BLaER1 (cell line): ENCODE results near the gene SPAM1.

Experiments
- H3K27ac ChIP-seq: shearing (Covaris generic); formaldehyde crosslinking; 2 replicates; pipeline ENCODE4 v1.8.1; 2022
- H3K27me3 ChIP-seq: shearing (Covaris generic); formaldehyde crosslinking; 2 replicates; pipeline ENCODE4 v1.8.1; 2022
- H3K36me3 ChIP-seq: shearing (Covaris generic); formaldehyde crosslinking; 2 replicates; pipeline ENCODE4 v1.8.1; 2022
- H3K4me1 ChIP-seq: shearing (Covaris generic); formaldehyde crosslinking; 2 replicates; pipeline ENCODE4 v1.8.1; 2022
- H3K4me2 ChIP-seq: shearing (Covaris generic); formaldehyde crosslinking; 2 replicates; pipeline ENCODE4 v1.8.1; 2022
- H3K4me3 ChIP-seq: shearing (Covaris generic); formaldehyde crosslinking; 2 replicates; pipeline ENCODE4 v1.8.1; 2022
- H3K9ac ChIP-seq: shearing (Covaris generic); formaldehyde crosslinking; 2 replicates; pipeline ENCODE4 v1.8.1; 2022
- H3K9me3 ChIP-seq: shearing (Covaris generic); formaldehyde crosslinking; 2 replicates; pipeline ENCODE4 v1.8.1; 2022
- H4K20me1 ChIP-seq: shearing (Covaris generic); formaldehyde crosslinking; 2 replicates; pipeline ENCODE4 v1.8.1; 2022
- Cebpa-rat ChIP-seq: shearing (Covaris generic); IDR thresholded peaks from 2 replicates; pipeline ENCODE4 v1.8.1; 2022

The SPAM1 gene

GRCh38 chr7:123945938-123946337, 20.9 kb downstream of the SPAM1 start:
- Histone ChIP-seq H3K36me3 (no peaks in the 10 kb centered on the region), H3K4me3 (no peak overlapping the region), H3K4me2 (no peak overlapping the region), H3K27ac (no peak overlapping the region), H3K27me3 (no peaks in the 10 kb centered on the region), H4K20me1 (no peaks in the 10 kb centered on the region), H3K4me1 (no peaks in the 10 kb centered on the region), H3K9ac (no peak overlapping the region), H3K9me3 (no peaks in the 10 kb centered on the region)
- TF ChIP-seq Cebpa-rat: no peak

- H4K20me1 ChIP-seq: no peaks in the 10 kb centered on the region
- H3K36me3 ChIP-seq: no peaks in the 10 kb centered on the region
- no peak overlapping the region for H3K4me2 ChIP-seq
- no peak for TF ChIP-seq Cebpa-rat
- H3K4me3 ChIP-seq: no peak overlapping the region
- H3K27me3 ChIP-seq: no peaks in the 10 kb centered on the region
- no peak overlapping the region for H3K27ac ChIP-seq
- no peaks in the 10 kb centered on the region for H3K9me3 ChIP-seq
- H3K4me1 ChIP-seq: no peaks in the 10 kb centered on the region
- H3K9ac ChIP-seq: no peak overlapping the region
These were observed 23.1 kb downstream of the SPAM1 start for GRCh38 chr7:123948136-123948535.

DNA sequence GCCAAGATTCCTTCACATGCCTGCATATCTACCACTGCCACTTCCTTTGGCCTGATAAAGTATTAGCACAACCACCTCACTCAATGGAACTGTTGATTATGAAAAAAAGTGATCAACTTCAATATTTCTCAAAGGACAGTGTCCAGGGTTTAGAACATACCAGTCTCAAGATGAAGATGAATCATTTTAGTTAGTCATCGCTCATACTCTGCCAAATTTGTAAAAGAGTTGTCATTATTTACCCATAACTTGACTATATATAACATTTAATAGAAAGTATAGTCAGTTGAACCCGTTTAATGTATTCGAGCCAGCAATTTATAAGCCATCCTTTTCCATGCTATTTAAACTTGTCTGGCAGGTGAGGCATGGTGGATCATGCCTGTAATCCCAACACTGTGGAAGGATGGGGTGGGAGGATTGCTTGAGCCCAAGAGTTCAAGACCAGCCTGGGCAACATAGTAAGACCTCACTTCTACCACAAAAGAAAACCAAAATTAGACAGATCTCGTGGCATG, 33.2 kb downstream of the SPAM1 start:
- Histone ChIP-seq H3K4me1 (no peaks in the 10 kb centered on the region), H3K27ac (no peak overlapping the region), H3K4me3 (no peak overlapping the region), H3K27me3 (no peaks in the 10 kb centered on the region), H3K4me2 (no peak overlapping the region), H4K20me1 (no peaks in the 10 kb centered on the region), H3K9me3 (no peaks in the 10 kb centered on the region), H3K9ac (no peak overlapping the region), H3K36me3 (no peaks in the 10 kb centered on the region)
- TF ChIP-seq Cebpa-rat: no peak

DNA sequence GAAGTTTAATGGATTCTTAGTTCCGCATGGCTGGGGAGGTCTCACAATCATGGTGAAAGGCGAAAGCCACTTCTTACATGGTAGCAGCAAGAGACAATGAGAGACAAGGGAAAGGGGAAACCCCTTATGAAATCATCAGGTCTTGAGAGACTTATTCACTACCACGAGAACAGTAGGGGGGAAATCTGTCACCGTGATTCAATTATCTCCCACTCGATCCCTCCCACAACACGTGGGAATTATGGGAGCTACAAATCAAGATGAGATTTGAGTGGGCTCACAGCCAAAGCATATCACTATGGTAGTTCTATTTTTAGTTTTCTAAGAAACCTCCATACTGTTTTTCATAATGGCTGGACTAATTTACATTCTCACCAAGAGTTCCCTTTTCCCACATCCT, 36.7 kb downstream of the SPAM1 start:
- no peaks in the 10 kb centered on the region for H3K4me1 ChIP-seq
- no peaks in the 10 kb centered on the region for H4K20me1 ChIP-seq
- no peaks in the 10 kb centered on the region for H3K36me3 ChIP-seq
- H3K27me3 ChIP-seq: no peaks in the 10 kb centered on the region
- no peaks in the 10 kb centered on the region for H3K9me3 ChIP-seq
- H3K9ac ChIP-seq: no peak overlapping the region
- no peak overlapping the region for H3K4me3 ChIP-seq
- H3K27ac ChIP-seq: no peak overlapping the region
- no peak overlapping the region for H3K4me2 ChIP-seq
- no peak for TF ChIP-seq Cebpa-rat

DNA sequence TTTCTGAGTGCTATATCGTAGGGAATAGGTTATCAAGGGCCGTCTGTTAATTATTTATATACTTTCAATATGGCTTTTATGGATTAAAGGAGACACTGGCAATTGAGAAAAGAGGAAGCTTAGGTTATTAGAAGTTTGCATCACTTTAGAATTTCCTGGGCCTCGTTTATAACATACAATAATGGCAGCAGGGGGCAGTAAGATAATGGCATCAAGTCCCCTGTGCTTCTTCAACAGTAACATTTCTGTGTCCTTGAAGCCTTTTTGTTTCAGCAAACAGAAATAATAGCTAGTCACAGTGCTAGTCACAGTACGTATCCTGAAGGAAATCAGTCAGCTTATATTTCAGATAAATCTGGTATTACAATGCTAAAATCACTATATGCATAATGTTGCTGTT, 41.9 kb downstream of the SPAM1 start:
- H3K27me3 ChIP-seq: no peaks in the 10 kb centered on the region
- no peak overlapping the region for H3K4me3 ChIP-seq
- no peak for TF ChIP-seq Cebpa-rat
- H3K4me2 ChIP-seq: no peak overlapping the region
- no peaks in the 10 kb centered on the region for H3K4me1 ChIP-seq
- no peak overlapping the region for H3K27ac ChIP-seq
- H3K9ac ChIP-seq: no peak overlapping the region
- no peaks in the 10 kb centered on the region for H4K20me1 ChIP-seq
- no peaks in the 10 kb centered on the region for H3K9me3 ChIP-seq
- no peaks in the 10 kb centered on the region for H3K36me3 ChIP-seq

DNA sequence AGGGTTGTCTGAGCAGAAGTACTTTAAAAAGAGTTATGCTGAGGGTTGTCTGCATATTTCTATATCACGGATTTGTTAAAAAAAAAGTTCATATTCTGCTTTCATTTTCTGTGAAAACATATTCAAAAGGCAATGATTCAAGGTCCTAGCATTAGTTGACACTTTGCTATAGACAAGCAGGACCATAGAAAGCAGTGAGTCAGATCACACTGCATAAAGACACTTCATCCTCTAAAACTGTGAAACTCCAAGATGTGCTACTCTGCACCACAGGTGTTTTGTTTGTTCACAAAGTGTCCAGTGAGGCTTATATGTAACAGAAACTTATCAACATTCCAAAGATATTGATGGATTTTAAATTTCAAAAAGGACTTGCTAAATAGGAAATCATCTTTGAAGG, 47.0 kb downstream of the SPAM1 start:
- Histone ChIP-seq H3K4me2 (no peak overlapping the region), H3K9me3 (no peaks in the 10 kb centered on the region), H3K27me3 (no peaks in the 10 kb centered on the region), H3K36me3 (no peaks in the 10 kb centered on the region), H3K4me3 (no peak overlapping the region), H3K4me1 (no peaks in the 10 kb centered on the region), H3K9ac (no peak overlapping the region), H3K27ac (no peak overlapping the region), H4K20me1 (no peaks in the 10 kb centered on the region)
- TF ChIP-seq Cebpa-rat: no peak

- Histone ChIP-seq H3K27ac (no peak overlapping the region), H3K9me3 (no peaks in the 10 kb centered on the region), H3K4me3 (no peak overlapping the region), H4K20me1 (no peaks in the 10 kb centered on the region), H3K27me3 (no peaks in the 10 kb centered on the region), H3K4me2 (no peak overlapping the region), H3K9ac (no peak overlapping the region), H3K36me3 (no peaks in the 10 kb centered on the region), H3K4me1 (no peaks in the 10 kb centered on the region)
- TF ChIP-seq Cebpa-rat: no peak
These were observed 47.8 kb downstream of the SPAM1 start for GRCh38 chr7:123972831-123973230.

DNA sequence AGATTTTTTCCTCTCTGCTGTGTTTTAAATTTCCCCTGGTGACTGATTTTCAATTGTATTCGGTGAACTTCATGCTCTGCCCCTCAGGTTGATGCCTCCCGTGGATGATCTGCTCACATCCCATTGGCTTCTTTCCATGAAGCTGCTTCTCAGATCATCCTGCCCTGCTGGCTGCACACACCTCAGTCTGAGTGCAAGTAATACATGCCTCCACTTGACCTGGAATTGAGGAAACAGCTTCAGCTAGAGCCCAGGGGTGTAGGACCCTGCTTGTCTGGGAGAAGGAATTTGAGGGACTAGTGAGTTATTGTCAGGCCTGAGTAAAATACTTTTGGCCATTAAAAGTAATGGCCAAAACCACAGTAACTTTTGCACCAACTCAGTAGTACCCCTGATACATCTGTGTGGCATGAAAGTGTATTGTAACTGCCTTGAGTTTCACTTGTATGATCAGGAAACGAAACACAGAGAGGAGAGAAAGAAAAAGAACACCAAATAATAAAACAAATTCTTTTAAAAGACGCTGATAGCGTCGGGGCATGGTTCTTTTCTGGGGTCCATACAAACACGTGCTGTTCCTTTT, 49.4 kb downstream of the SPAM1 start:
- Histone ChIP-seq H3K9me3 (no peaks in the 10 kb centered on the region), H3K4me1 (no peaks in the 10 kb centered on the region), H3K36me3 (no peaks in the 10 kb centered on the region), H3K9ac (no peak overlapping the region), H3K27ac (no peak overlapping the region), H3K4me2 (no peak overlapping the region), H3K4me3 (no peak overlapping the region), H4K20me1 (no peaks in the 10 kb centered on the region), H3K27me3 (no peaks in the 10 kb centered on the region)
- TF ChIP-seq Cebpa-rat: no peak

DNA sequence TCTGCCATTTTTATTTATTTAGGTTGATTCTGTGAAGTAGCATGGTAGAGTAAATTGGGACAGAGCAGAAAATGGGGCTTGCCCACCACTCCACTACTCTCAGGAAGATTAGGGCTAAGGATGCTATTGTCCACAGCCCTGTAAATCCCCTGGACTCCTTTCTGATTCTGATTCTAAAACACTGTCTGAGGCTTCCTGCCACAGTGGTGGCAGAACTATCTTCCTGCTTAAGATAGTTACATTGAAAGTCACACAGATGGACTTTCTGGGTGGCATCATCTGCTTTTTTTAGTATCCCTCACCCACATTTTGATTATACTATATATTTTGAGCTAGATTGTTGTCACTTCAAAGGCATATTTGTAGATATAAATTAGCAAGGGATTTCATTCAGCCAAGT, 50.0 kb downstream of the SPAM1 start:
- H3K4me3 ChIP-seq: no peak overlapping the region
- no peak for TF ChIP-seq Cebpa-rat
- H3K4me2 ChIP-seq: no peak overlapping the region
- no peaks in the 10 kb centered on the region for H3K9me3 ChIP-seq
- H3K4me1 ChIP-seq: no peaks in the 10 kb centered on the region
- H3K9ac ChIP-seq: no peak overlapping the region
- H3K36me3 ChIP-seq: no peaks in the 10 kb centered on the region
- H4K20me1 ChIP-seq: no peaks in the 10 kb centered on the region
- H3K27ac ChIP-seq: no peak overlapping the region
- H3K27me3 ChIP-seq: no peaks in the 10 kb centered on the region

DNA sequence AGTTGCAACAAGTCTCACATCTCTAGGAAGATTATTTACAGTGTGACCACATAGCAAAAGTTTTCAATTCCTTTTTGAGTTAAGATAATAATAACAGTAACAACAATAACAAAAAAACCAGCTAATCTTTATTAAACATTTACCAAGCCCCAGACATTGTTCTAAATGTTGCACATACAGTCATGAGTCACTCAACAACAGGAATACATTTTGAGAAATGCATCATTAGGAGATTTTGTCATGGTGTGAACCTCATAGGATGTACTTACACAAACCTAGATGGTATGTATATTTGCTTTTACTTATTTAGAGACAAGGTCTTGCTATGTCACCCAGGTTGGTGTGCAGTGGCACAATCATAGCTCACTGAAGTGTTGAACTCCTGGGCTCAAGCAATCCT, 52.0 kb downstream of the SPAM1 start:
- Histone ChIP-seq H3K36me3 (no peaks in the 10 kb centered on the region), H3K4me3 (no peak overlapping the region), H3K4me1 (no peaks in the 10 kb centered on the region), H3K27me3 (no peaks in the 10 kb centered on the region), H3K9me3 (no peaks in the 10 kb centered on the region; the same call in 1 of the 2 replicates), H3K9ac (no peak overlapping the region), H3K27ac (no peak overlapping the region), H3K4me2 (no peak overlapping the region), H4K20me1 (no peaks in the 10 kb centered on the region)
- TF ChIP-seq Cebpa-rat: no peak

- H3K4me1 ChIP-seq: no peaks in the 10 kb centered on the region
- H3K9ac ChIP-seq: no peak overlapping the region
- H3K27me3 ChIP-seq: no peaks in the 10 kb centered on the region
- H3K4me3 ChIP-seq: no peak overlapping the region
- H3K9me3 ChIP-seq: no peaks in the 10 kb centered on the region; the same call in 1 of the 2 replicates
- H3K36me3 ChIP-seq: no peaks in the 10 kb centered on the region
- TF ChIP-seq Cebpa-rat: no peak
- H3K27ac ChIP-seq: no peak overlapping the region
- H3K4me2 ChIP-seq: no peak overlapping the region
- H4K20me1 ChIP-seq: no peaks in the 10 kb centered on the region
These were observed 54.8 kb downstream of the SPAM1 start for GRCh38 chr7:123979876-123980275.
